Stimulated activated CD4-positive, alpha-beta T cell treated with anti-CD3 and anti-CD28 coated beads, Interleukin-2, amount 100 ng/mL, for 24 hours (primary cell): ENCODE results near the gene CAMK2D.

Experiments used
- DNase-seq, 2 donors: peaks; one replicate each; pipeline ENCODE4 v3.0.0-alpha.2; 2020

The CAMK2D gene

GRCh38 chr4:113505044-113505443, 256.5 kb downstream of the CAMK2D start:
- no peak for DNase-seq

- DNase-seq: no peak
These were observed 257.1 kb downstream of the CAMK2D start for GRCh38 chr4:113504422-113504821.

- no peak for DNase-seq
These were observed 257.8 kb downstream of the CAMK2D start for GRCh38 chr4:113503691-113504090.

- DNase-seq: no peak
These were observed 258.6 kb downstream of the CAMK2D start for GRCh38 chr4:113502906-113503305.

GRCh38 chr4:113502476-113502875, 259.1 kb downstream of the CAMK2D start:
- no peak for DNase-seq

- DNase-seq: no peak
These were observed 261.1 kb downstream of the CAMK2D start for GRCh38 chr4:113500424-113500823.

GRCh38 chr4:113499696-113500095, 261.8 kb downstream of the CAMK2D start:
- no peak for DNase-seq

- no peak for DNase-seq
These were observed 262.4 kb downstream of the CAMK2D start for GRCh38 chr4:113499166-113499565.

GRCh38 chr4:113497154-113497884, 264.2 kb downstream of the CAMK2D start:
- DNase-seq: no peak

- no peak for DNase-seq
These were observed 264.8 kb downstream of the CAMK2D start for GRCh38 chr4:113496698-113497097.

- no peak for DNase-seq
These were observed 265.7 kb downstream of the CAMK2D start for GRCh38 chr4:113495790-113496189.

GRCh38 chr4:113483131-113483530, 278.4 kb downstream of the CAMK2D start:
- DNase-seq: no peak

- no peak for DNase-seq
These were observed 279.2 kb downstream of the CAMK2D start for GRCh38 chr4:113482325-113482724.

- DNase-seq: no peak
These were observed 279.7 kb downstream of the CAMK2D start for GRCh38 chr4:113481820-113482219.

GRCh38 chr4:113480109-113480508, 281.4 kb downstream of the CAMK2D start:
- DNase-seq: no peak

- no peak for DNase-seq
These were observed 283.5 kb downstream of the CAMK2D start for GRCh38 chr4:113478032-113478431.

- peak; percentile 31 to 49 for DNase-seq
These were observed 284.7 kb downstream of the CAMK2D start for GRCh38 chr4:113476800-113477199.

GRCh38 chr4:113474017-113474416, 287.5 kb downstream of the CAMK2D start:
- DNase-seq: peak; percentile 17 to 35

- no peak for DNase-seq
These were observed 288.7 kb downstream of the CAMK2D start for GRCh38 chr4:113472864-113473263.

- DNase-seq: no peak
These were observed 290.2 kb downstream of the CAMK2D start for GRCh38 chr4:113471146-113471860.

- no peak for DNase-seq
These were observed 291.6 kb downstream of the CAMK2D start for GRCh38 chr4:113469926-113470325.

- DNase-seq: no peak
These were observed 292.5 kb downstream of the CAMK2D start for GRCh38 chr4:113469023-113469390.

- DNase-seq: peak; percentile 24 to 43
These were observed 293.1 kb downstream of the CAMK2D start for GRCh38 chr4:113468165-113469022.

- no peak for DNase-seq
These were observed 294.0 kb downstream of the CAMK2D start for GRCh38 chr4:113467581-113467980.
